Activated T-cell treated with anti-CD3 and anti-CD28 coated beads, Interleukin-2, amount 50 U/mL, for 4 hours (primary cell): ENCODE data around the gene SLC17A6. TPM values are rescaled to one million over a fixed set of nuclear protein-coding genes. Genes with fewer than 3 reads are reported as not detected.

Experiments
- ATAC-seq, 2 donors: fragments of 200-7000 bp; cut with Tn5 transposase; one replicate each; pipeline ENCODE4 v1.10.0; 2021
- DNase-seq: peaks from one replicate; pipeline ENCODE4 v3.0.0-alpha.2; 2020
- H3K27me3 Mint-ChIP-seq: one replicate; pipeline ENCODE4 v1.8.0; 2021; ENCODE audit warnings: low read depth, mixed read lengths
- H3K36me3 Mint-ChIP-seq: one replicate; pipeline ENCODE4 v1.8.0; 2022; ENCODE audit warnings: mixed read lengths; ENCODE audit not compliant: insufficient read depth
- H3K4me1 Mint-ChIP-seq: one replicate; pipeline ENCODE4 v1.8.0; 2021; ENCODE audit warnings: low read depth, mixed read lengths
- H3K4me3 Mint-ChIP-seq: one replicate; pipeline ENCODE4 v1.8.0; 2021; ENCODE audit warnings: mild to moderate bottlenecking, moderate library complexity, mixed read lengths
- H3K9me3 Mint-ChIP-seq: one replicate; pipeline ENCODE4 v1.8.0; 2021; ENCODE audit warnings: mixed read lengths
- total RNA-seq, 3 donors: library from RNA; stranded (reverse); gene quantifications; one replicate each; pipeline ENCODE4 v1.2.1, GENCODE V29; 2021

Gene SLC17A6
- total RNA-seq, 3 donors from 2014 or later, result not detected

DNA sequence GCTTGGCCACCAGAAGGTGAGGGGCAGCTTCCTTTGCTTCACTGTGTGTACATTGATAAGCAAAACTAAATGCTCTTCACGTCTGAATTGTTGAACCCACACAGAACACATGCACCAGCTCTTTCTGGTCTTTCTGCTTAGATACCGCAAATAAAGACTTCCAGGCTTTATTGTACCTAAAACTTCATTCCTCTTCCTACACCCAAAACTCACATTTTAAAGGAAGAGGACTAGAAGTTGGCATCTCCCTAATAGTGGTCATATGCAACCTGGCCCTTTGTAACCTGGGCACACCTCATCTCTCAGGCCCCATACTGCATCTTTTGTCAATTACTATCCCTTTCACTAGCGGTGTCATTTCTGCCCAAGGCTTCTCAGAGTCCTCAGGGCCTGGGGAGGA is 5.9 kb downstream of the SLC17A6 start:
- Mint-ChIP-seq H3K9me3 (peaks cover 5% of the 10 kb centered on the region), H3K4me3 (no peak overlapping the region), H3K27me3 (peaks cover 70% of the 10 kb centered on the region), H3K4me1 (peaks cover 6% of the 10 kb centered on the region), H3K36me3 (no peaks in the 10 kb centered on the region)
- DNase-seq, result no peak
- ATAC-seq, result no peak

DNA sequence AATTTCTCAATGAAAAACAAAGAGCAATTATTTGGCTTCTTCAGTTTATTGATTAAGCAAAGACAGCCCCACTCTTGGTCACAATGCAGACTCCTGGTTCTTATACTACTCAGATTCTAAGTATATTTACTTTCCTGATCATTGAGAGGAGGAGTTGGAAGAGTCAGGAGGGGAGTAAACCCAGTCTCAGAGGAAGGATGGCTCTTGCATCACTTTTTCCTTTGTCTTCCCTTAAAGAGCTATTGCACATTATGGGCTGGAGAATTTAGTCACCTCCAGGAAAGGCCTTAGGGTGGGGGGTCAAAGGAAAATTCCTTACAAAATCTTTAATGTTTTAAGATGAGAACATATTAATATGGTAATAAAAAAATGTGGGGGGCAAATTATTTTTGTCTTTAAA is 8.1 kb downstream of the SLC17A6 start:
- no peak for ATAC-seq
- DNase-seq, result no peak
- Mint-ChIP-seq H3K36me3 (no peaks in the 10 kb centered on the region), H3K27me3 (peaks cover 51% of the 10 kb centered on the region), H3K9me3 (no peaks in the 10 kb centered on the region), H3K4me3 (no peak overlapping the region), H3K4me1 (no peaks in the 10 kb centered on the region)

DNA sequence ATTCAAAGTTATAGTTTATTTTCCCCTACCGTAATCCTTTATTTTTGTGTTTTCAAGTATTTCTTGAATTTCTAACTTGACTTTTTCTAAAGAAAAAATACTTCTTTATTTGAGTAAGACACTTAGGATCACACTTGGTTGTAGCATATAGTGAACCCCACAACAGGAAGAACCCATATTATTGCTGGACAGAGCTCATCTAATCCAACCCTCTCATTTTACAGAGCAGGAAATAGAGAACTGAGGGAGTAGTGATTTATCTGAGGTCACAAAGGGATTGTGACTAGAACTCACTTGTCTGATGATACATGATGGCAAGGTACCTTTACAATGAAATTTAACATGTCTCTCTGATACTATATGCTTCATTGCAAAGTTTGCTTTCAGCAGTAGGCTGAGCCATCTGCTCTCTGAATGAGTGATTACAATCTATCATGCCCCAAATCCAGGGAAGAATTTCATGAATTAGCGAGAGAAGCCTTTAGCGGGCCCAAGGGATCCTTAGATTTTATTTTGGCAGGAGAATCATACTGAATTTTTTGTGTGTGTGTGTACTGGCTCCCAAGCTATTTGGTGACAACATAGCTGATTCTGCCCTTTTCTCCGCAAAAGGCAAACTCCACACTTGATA is 9.8 kb downstream of the SLC17A6 start:
- no peaks in the 10 kb centered on the region for H3K4me1 Mint-ChIP-seq
- H3K9me3 Mint-ChIP-seq, result no peaks in the 10 kb centered on the region
- H3K36me3 Mint-ChIP-seq, result no peaks in the 10 kb centered on the region
- ATAC-seq, result no peak
- H3K27me3 Mint-ChIP-seq, result peaks cover 35% of the 10 kb centered on the region
- no peak overlapping the region for H3K4me3 Mint-ChIP-seq
- no peak for DNase-seq

DNA sequence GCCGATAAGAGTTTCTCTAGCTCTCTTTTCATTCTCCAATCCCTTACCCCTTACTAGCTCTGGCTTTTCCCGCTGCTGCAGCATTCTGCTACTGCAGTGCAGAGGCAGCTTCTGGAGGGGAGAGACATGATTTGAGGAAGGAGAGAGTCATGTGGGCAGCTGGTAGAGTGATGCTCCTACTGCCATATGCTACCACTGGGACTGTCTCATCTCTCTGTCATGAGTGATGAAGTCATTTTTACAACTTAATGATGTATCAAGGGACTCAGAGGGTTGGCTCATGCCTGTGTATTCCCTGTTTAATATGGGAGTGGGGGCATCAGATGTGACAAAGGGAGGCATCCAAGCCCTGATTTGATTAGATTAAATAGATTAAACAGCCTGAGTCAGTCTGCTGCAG is 11.3 kb downstream of the SLC17A6 start:
- DNase-seq, result no peak
- Mint-ChIP-seq H3K4me3 (no peak overlapping the region), H3K27me3 (peaks cover 21% of the 10 kb centered on the region), H3K9me3 (no peaks in the 10 kb centered on the region), H3K4me1 (no peaks in the 10 kb centered on the region), H3K36me3 (no peaks in the 10 kb centered on the region)
- no peak for ATAC-seq

DNA sequence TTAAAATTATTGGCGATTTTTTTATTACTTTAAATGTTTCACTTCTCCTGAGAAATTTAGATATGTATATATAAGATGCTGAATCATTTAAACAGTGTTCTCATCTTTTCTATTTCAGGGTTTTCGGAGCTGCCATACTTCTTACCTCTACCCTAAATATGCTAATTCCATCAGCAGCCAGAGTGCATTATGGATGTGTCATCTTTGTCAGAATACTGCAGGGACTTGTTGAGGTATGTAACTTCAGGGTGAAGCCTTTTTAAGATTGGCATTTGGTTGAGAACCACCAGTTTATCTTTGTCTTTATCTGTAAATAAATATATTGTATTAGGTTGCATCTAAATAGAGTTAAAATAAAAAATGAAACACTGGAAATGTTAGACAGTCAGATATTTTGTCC is 21.1 kb downstream of the SLC17A6 start:
- Mint-ChIP-seq H3K4me1 (no peaks in the 10 kb centered on the region), H3K4me3 (no peak overlapping the region), H3K9me3 (no peaks in the 10 kb centered on the region), H3K27me3 (peaks cover 2% of the 10 kb centered on the region), H3K36me3 (no peaks in the 10 kb centered on the region)
- DNase-seq, result no peak
- ATAC-seq, result no peak

DNA sequence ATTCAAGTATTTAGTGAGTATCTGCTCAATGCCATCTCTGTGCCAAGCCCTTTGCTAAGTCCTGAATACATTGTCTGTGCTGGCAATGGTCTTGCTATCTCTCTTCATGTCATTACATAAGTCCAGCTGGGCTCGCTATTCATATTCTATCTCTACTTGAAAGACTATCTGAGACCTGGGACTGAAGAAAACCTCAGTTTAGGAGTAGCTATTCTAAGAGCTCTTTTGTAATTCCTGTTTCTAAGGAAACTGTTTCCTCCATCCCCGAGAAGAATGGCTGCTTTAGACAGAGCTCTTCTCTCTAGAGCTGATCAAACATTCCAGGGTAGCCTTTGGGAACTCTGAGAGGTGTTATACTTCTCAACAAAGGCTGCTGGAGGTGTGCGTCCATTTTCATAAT is 33.0 kb downstream of the SLC17A6 start:
- H3K9me3 Mint-ChIP-seq, result no peaks in the 10 kb centered on the region
- no peak overlapping the region for H3K4me3 Mint-ChIP-seq
- H3K27me3 Mint-ChIP-seq, result no peaks in the 10 kb centered on the region
- H3K4me1 Mint-ChIP-seq, result no peaks in the 10 kb centered on the region
- ATAC-seq (no peak), DNase-seq (no peak)
- no peaks in the 10 kb centered on the region for H3K36me3 Mint-ChIP-seq

DNA sequence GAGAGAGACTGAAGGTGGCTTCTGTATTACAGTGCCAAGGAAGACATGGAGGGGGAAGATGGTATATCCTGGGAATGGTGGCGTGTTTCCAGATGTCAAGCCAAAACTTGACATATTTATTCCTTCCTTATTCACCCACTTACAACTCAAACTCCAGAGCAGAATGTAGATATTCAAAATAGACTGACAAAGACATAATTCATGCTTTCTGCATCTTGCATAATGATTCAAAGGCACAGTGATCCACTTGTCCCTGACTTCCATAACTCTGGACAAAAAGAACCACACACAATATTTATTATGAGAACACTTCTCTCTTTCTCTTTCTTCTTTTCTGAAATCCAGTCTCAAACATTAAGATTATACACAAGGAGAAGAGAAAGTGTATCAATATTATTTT is 48.9 kb downstream of the SLC17A6 start:
- no peak for DNase-seq
- H3K9me3 Mint-ChIP-seq, result no peaks in the 10 kb centered on the region
- ATAC-seq, result no peak
- no peaks in the 10 kb centered on the region for H3K4me1 Mint-ChIP-seq
- H3K27me3 Mint-ChIP-seq, result peaks cover 8% of the 10 kb centered on the region
- H3K36me3 Mint-ChIP-seq, result no peaks in the 10 kb centered on the region
- no peak overlapping the region for H3K4me3 Mint-ChIP-seq

DNA sequence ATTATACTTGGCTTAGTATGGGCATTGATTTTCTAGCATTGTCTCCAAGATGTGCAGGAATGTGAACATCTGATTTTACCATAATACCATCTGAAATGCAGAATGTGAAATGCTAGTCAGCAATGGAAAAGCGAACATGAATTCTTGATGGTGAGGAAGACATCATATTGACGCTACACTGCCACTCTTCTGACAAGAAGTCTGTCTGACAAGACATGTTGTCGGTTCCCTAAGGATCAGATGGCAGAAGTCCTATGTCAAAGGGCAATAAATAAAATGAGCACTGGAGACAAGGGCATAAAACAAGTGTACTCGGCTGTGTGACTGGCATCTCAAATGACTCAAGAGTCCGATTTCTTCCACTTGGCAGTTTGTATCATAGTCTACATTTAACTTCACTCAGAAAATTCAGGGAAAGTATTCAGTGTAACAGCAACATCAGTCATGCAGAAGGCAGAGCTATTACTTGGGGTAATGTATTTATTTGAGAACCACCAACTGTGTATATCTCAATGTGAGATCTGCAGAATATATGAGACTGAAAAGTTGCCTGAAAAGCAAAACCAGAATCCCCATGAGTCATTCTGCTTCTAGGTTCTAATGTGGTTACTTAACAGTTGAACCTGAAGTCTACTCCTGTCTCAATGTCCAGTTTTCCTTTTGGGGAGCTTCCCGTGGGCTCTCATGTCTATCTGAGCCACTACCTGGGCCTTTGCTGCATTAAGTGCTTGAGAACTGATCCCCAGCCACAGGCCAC is 51.5 kb downstream of the SLC17A6 start:
- no peak overlapping the region for H3K4me3 Mint-ChIP-seq
- no peaks in the 10 kb centered on the region for H3K4me1 Mint-ChIP-seq
- no peak for ATAC-seq
- H3K27me3 Mint-ChIP-seq, result peaks cover 8% of the 10 kb centered on the region
- no peaks in the 10 kb centered on the region for H3K36me3 Mint-ChIP-seq
- DNase-seq, result no peak
- no peaks in the 10 kb centered on the region for H3K9me3 Mint-ChIP-seq

DNA sequence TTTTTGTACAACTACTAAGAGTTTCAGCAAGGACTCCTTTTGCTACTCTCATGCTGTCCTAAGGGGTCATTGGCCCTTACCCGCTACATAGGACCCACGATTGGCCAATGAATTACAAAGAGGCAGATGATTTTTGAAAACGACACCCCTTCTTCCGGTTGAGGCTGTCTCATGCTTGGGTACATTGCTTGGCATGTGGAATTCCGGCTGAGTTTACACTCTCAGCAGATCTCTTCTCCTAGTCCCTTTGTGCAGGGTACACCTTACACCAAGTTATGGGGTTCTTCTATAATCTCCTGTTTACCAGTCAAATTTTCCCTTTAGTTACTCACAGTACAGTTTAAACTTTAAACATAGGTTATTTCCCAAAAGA is 52.1 kb downstream of the SLC17A6 start:
- Mint-ChIP-seq H3K4me3 (no peak overlapping the region), H3K36me3 (no peaks in the 10 kb centered on the region), H3K9me3 (no peaks in the 10 kb centered on the region), H3K4me1 (no peaks in the 10 kb centered on the region), H3K27me3 (peaks cover 8% of the 10 kb centered on the region)
- DNase-seq (no peak), ATAC-seq (no peak)

DNA sequence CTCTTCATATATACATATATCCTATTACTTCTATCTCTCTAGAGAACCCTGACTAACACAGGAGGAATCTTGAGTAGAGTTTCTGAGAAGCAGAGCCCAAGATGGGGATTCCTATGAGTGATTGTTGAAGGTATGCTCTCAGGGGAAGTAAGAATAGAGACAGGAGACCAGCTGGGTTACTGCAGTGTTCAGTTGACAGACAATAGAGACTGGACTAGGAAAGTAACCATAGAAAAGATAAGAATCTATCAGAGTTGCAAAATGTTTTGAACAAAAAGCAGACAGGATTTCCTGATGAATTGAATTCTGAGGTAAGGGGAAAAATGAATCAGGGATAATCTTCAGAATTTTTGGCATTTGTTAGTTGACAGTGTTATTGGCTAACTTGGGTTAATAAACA is 54.4 kb downstream of the SLC17A6 start:
- H3K4me3 Mint-ChIP-seq, result no peak overlapping the region
- H3K9me3 Mint-ChIP-seq, result no peaks in the 10 kb centered on the region
- no peaks in the 10 kb centered on the region for H3K36me3 Mint-ChIP-seq
- ATAC-seq (no peak), DNase-seq (no peak)
- H3K27me3 Mint-ChIP-seq, result peaks cover 4% of the 10 kb centered on the region
- H3K4me1 Mint-ChIP-seq, result no peaks in the 10 kb centered on the region

DNA sequence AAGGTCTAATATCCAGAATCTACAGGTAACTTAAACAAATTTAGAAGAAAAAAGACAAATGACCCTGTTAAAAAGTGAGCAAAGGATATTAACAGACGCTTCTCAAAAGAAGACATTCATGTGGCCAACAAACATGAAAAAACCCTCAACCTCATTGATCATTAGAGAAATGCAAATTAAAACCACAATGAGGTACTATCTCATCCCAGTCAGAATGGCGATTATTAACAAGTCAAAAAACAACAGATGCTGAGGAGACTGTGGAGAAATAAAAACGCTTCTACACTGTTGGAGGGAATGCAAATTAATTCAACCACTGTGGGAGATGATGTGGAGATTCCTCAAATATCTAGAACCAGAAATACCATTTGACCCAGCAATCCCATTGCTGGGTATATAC is 67.2 kb downstream of the SLC17A6 start:
- Mint-ChIP-seq H3K36me3 (no peaks in the 10 kb centered on the region), H3K27me3 (peaks cover 4% of the 10 kb centered on the region), H3K4me1 (no peaks in the 10 kb centered on the region), H3K4me3 (no peak overlapping the region), H3K9me3 (no peaks in the 10 kb centered on the region)
- ATAC-seq, result no peak
- no peak for DNase-seq

DNA sequence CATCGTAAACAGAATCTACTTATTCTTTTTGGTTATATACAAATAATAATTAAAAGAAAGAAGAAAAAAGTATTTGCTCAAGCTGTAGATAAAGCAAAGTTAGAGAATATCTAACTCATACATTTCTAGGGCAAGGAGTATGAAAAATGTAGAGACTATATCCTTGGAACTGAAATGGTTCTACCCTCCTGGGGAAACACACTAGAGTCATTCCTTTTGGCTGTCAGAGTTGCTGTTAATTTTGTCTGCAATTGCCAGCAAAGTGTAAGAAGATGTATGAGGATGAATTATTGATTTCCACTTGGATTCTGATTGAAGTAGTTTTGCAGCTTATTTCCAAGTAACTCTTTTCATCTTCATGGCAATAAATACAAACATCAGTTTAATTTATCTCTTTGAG is 69.1 kb downstream of the SLC17A6 start:
- H3K27me3 Mint-ChIP-seq, result peaks cover 4% of the 10 kb centered on the region
- no peaks in the 10 kb centered on the region for H3K9me3 Mint-ChIP-seq

DNA sequence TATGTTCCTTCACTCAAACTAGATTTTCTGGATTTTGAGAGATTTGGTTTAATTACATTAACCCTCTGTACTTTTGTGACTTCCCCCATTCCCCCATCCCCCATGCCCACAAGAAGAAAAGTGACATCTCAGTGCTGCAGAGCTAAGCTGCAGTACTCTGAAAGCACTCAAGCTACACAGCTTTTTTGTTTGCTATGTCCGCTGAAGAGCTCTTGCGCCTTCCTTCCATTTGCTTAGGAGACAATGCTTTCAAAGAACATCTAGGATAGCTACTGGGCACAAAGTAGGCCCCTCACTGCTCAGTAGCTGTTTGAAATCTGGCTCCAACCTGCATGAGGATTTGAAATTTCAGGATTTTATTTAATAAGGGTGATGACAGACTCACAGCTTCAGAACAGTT is 69.7 kb downstream of the SLC17A6 start:
- Mint-ChIP-seq H3K36me3 (no peaks in the 10 kb centered on the region), H3K27me3 (peaks cover 4% of the 10 kb centered on the region), H3K4me1 (no peaks in the 10 kb centered on the region), H3K9me3 (no peaks in the 10 kb centered on the region), H3K4me3 (no peak overlapping the region)
- no peak for DNase-seq
- no peak for ATAC-seq

More for the DNA sequence above, 69.1 kb downstream of the SLC17A6 start:
- H3K36me3 Mint-ChIP-seq, result no peaks in the 10 kb centered on the region
- no peaks in the 10 kb centered on the region for H3K4me1 Mint-ChIP-seq
- no peak for DNase-seq
- no peak for ATAC-seq
- H3K4me3 Mint-ChIP-seq, result no peak overlapping the region

DNA sequence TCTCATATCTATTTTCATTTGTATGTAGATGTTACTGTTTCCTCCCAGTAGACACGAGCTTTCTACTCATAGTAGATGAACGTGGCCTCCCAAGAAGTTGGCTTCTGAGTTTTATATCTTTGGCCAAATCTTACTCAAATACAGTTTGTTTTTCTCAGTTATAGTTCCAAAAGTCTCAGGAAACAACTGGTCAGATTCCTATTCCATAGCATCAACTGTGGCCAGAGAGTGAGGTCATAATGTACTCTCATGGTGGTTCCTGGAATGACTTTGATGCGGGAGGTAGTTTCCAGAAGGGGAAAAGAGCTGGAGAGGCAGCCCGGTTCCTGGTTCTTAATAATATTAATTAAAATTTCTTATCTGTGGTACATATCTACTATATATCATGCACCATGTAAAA is 77.3 kb downstream of the SLC17A6 start:
- H3K27me3 Mint-ChIP-seq, result no peaks in the 10 kb centered on the region
- H3K36me3 Mint-ChIP-seq, result no peaks in the 10 kb centered on the region
- no peaks in the 10 kb centered on the region for H3K9me3 Mint-ChIP-seq
- no peak overlapping the region for H3K4me3 Mint-ChIP-seq
- DNase-seq (no peak), ATAC-seq (no peak)
- H3K4me1 Mint-ChIP-seq, result no peaks in the 10 kb centered on the region

DNA sequence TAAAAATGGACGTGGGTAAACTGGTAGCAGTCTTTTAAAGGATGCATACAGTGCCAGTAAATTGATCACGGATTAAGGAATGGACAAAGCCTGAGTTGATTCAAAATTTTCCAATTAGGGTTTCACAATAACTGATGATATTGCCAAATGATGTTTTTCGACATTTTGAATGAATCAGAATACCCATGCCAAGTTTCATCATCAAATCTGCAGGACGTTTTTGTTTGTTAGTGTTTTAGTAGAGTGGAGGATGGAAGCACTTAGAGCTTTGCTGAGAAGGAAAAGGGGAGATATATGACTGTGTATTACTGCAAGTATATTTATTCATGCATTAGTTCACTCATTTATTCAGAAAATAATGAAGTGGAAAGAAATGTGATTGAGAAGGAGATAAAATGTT is 78.3 kb downstream of the SLC17A6 start:
- no peaks in the 10 kb centered on the region for H3K27me3 Mint-ChIP-seq
- no peaks in the 10 kb centered on the region for H3K36me3 Mint-ChIP-seq
- no peak for DNase-seq
- no peaks in the 10 kb centered on the region for H3K4me1 Mint-ChIP-seq
- no peak overlapping the region for H3K4me3 Mint-ChIP-seq
- ATAC-seq, result no peak
- no peaks in the 10 kb centered on the region for H3K9me3 Mint-ChIP-seq
